GM19023 (cell line): ENCODE results near the gene PPP4R1.

ENCODE experiments used
- ATAC-seq: cut with Tn5 transposase; IDR thresholded peaks from one replicate; pipeline ENCODE4 v1.9.1; 2021; ENCODE audit warnings: mild to moderate bottlenecking, moderate library complexity; ENCODE audit not compliant: unreplicated experiment

Gene PPP4R1

DNA sequence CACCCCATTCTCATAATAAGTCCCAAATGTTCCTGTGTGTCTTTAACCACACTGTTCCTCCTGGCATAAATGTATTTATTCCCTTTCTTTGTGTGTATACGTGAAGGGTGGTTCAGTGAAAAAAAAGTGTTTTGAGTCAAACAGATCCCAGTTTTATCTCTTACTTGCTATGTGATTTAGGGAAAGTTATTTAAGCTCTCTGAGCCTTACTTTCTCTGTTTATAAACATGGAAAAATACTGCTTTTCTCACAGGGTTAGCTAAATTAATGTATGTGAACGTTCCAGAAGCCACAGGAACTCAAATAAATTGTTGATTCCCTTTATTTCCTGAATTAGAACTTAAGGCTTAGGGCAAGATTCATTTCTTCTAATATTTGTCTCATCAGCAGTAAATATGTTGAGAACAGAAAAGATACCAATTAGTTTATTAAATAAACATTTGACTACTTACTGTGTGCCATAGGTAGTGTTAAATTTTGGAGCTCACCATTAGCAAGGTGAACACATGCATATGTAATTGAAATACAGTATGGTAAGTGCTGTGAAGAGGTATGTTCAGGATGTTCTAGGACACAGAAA is 105.8 kb downstream of the PPP4R1 start:
- no peak for ATAC-seq

DNA sequence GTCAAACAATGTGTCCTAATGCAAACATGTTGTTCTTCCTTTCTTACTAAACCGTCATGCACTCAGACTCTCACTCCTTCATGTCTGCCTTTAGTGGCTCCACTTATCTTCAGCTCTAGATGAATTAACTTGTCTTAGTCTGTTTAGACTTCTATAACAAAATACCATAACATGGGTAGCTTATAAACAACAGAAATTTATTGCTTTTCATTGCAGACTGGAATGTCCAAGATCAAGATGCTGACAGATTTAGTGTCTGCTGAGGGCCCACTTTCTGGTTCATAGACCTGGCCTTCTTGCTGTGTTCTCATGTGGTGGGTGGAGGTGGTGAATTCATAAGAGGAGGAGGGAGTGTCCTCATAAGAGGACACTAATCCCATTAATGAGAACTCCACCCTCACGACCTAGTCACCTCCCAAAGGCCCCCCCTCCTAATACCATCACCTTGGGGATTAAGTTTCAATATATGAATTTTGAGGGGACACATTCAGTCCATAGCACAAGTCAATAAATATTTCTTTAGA is 106.7 kb downstream of the PPP4R1 start:
- ATAC-seq = no peak

DNA sequence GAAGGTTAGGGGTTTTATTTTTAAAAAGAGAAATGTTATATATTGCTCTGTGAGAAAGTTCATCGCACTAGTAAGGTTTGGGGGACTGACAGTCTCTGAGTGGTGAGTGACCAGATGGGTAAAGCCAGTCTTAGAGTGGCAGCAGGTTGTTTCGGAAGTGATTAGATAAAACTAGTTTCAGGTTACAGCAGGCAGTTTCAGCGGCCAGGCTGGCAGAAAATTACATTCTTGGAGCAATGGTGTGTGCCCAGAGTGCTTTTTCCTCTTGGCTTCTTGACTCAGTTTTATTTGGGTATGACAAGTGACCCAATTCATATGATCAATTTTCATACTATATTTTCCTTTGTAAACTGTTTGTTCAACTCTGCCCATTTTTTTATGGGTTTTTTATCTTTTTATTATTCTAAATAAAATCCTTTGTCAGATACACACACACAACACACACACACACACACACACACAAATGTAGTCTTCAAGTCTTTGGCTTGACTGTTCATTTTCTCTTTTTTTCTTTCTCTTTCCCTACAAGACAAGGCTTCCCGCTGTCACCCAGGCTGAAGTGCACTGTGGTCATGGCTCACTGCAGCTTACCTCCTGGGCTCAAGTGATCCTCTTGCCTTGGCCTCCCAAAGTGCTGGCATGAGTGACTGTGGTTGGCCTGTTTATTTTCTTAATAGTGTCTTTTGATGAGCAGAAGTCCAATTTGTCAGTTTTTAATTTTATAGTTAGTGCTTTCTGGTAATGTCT is 108.1 kb downstream of the PPP4R1 start:
- ATAC-seq = no peak
